ENCODE measurements around the gene HNRNPR. TPM values are rescaled to one million over a fixed set of nuclear protein-coding genes. Genes with fewer than 3 reads are reported as not detected.

HNRNPR gene
- polyA plus RNA-seq, 1 donor (not counting 4 experiments of a cell fraction or from before 2014, with no cell fraction given): 169 TPM

DNA sequence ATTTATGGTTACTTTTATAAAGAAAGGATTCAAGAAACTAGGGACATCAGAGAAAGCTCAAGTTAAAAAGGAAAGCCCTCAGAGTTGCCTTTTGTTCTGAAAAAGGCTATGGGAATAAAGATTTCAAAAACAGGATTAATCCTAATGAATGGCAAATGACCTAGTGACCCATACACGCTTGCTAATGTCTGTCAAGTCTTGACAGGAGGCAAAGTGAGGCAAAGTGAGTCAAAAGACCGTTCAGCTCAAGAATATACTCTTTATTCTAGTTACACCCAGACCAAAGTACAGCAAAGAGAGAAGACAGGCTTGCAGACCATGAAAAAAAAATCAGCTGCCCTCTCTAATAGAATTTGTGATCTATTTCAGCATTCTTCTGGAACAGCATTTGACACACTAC lies 22.1 kb upstream of the HNRNPR start:
- H3K27me3 ChIP-seq (ENCODE audit: control insufficient read depth, extremely low read depth, insufficient read depth, low read length): no peaks in the 10 kb centered on the region
- FAIRE-seq (no peak), DNase-seq (ENCODE audit: low read depth, low spot score) (no peak)
- no peaks in the 10 kb centered on the region for H4K20me1 ChIP-seq (ENCODE audit: control insufficient read depth, extremely low read depth, insufficient read depth, low read length)
- peak overlapping the region; percentile 97 for H3K27ac ChIP-seq (ENCODE audit: control insufficient read depth, insufficient read depth, low read length)
- peaks cover 18 to 24% of the 10 kb centered on the region in 2 experiments for H3K36me3 ChIP-seq (ENCODE audit: control insufficient read depth in 2 of 2, extremely low read depth in 1 of 2, insufficient read depth in 2 of 2, low read length in 2 of 2)
- no peak for TF ChIP-seq CTCF (optimal IDR thresholded peaks at IDR 0.05 in 1 of 3, IDR thresholded peaks at IDR 0.05 in 1 of 3, conservative IDR thresholded peaks at IDR 0.05 in 1 of 3; ENCODE audit: extremely low read depth in 1 of 3, insufficient read depth in 2 of 3, low read length in 3 of 3)
- no peak for TF ChIP-seq EZH2 (IDR thresholded peaks at IDR 0.05; ENCODE audit: low read length)
- H2AFZ ChIP-seq (ENCODE audit: control insufficient read depth, low read length): no peak overlapping the region
- peaks cover 34% of the 10 kb centered on the region for H3K4me1 ChIP-seq (ENCODE audit: control insufficient read depth, extremely low read depth, insufficient read depth, low read length)
- H3K9ac ChIP-seq (ENCODE audit: control insufficient read depth, extremely low read depth, insufficient read depth, low read length): peak overlapping the region; percentile 97
- peak overlapping the region; percentile 73 to 100 (median 94) for H3K4me3 ChIP-seq (ENCODE audit: control insufficient read depth in 2 of 3, extremely low read depth in 1 of 3, insufficient read depth in 2 of 3, low read depth in 1 of 3, low read length in 3 of 3)
- H3K9me3 ChIP-seq (ENCODE audit: control insufficient read depth, low read depth, low read length): peaks cover 28% of the 10 kb centered on the region
- dilution Hi-C loops (cut with MboI; ENCODE audit: extremely low pct_ligation_motif_present, low sequenced_read_pairs): no loop called here
- peak overlapping the region; percentile 87 for H3K4me2 ChIP-seq (ENCODE audit: control insufficient read depth, extremely low read depth, insufficient read depth, low read depth, low read length)
- peaks cover 3% of the 10 kb centered on the region for H3K9me1 ChIP-seq (ENCODE audit: control insufficient read depth, extremely low read depth, insufficient read depth, low read length)
- H3K79me2 ChIP-seq (ENCODE audit: control insufficient read depth, insufficient read depth, low read length): peaks cover 22% of the 10 kb centered on the region

DNA sequence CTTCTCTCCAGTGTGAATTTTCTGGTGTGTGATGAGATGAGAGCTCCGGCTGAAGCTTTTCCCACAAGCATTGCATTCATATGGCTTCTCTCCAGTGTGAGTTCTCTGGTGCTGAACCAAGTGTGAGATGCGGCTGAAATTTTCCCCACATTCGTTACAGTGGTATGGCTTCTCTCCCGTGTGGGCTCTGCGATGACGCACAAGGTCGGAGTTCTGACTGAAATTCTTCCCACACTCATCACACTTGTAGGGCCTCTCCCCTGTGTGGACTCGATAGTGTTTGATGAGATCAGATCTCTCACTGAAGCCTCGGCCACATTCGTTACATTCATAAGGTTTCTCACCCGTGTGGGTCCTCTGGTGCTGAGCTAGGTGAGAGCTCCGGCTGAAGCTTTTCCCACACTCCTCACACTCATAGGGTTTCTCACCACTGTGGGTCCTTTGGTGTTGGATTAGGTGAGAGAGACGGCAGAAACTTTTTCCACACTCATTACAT lies 18.2 kb upstream of the HNRNPR start:
- H3K27me3 ChIP-seq (ENCODE audit: control insufficient read depth, extremely low read depth, insufficient read depth, low read length): no peaks in the 10 kb centered on the region
- no peak overlapping the region for H3K9ac ChIP-seq (ENCODE audit: control insufficient read depth, extremely low read depth, insufficient read depth, low read length)
- H3K79me2 ChIP-seq (ENCODE audit: control insufficient read depth, insufficient read depth, low read length): peaks cover 9% of the 10 kb centered on the region
- peak overlapping the region in 1 of 3 experiments; percentile 8 for H3K4me3 ChIP-seq (ENCODE audit: control insufficient read depth in 2 of 3, extremely low read depth in 1 of 3, insufficient read depth in 2 of 3, low read depth in 1 of 3, low read length in 3 of 3)
- no peak overlapping the region for H2AFZ ChIP-seq (ENCODE audit: control insufficient read depth, low read length)
- no peak for FAIRE-seq
- DNase-seq (ENCODE audit: low read depth, low spot score): no peak
- TF ChIP-seq EZH2 (IDR thresholded peaks at IDR 0.05; ENCODE audit: low read length) (no peak), CTCF (optimal IDR thresholded peaks at IDR 0.05 in 1 of 3, IDR thresholded peaks at IDR 0.05 in 1 of 3, conservative IDR thresholded peaks at IDR 0.05 in 1 of 3; ENCODE audit: extremely low read depth in 1 of 3, insufficient read depth in 2 of 3, low read length in 3 of 3) (no peak)
- dilution Hi-C loops (cut with MboI; ENCODE audit: extremely low pct_ligation_motif_present, low sequenced_read_pairs): no loop called here
- peaks cover 15% of the 10 kb centered on the region for H3K4me1 ChIP-seq (ENCODE audit: control insufficient read depth, extremely low read depth, insufficient read depth, low read length)
- peaks cover 24 to 31% of the 10 kb centered on the region in 2 experiments for H3K36me3 ChIP-seq (ENCODE audit: control insufficient read depth in 2 of 2, extremely low read depth in 1 of 2, insufficient read depth in 2 of 2, low read length in 2 of 2)
- no peak overlapping the region for H3K27ac ChIP-seq (ENCODE audit: control insufficient read depth, insufficient read depth, low read length)
- peaks cover 43% of the 10 kb centered on the region for H3K9me3 ChIP-seq (ENCODE audit: control insufficient read depth, low read depth, low read length)
- no peak overlapping the region for H3K4me2 ChIP-seq (ENCODE audit: control insufficient read depth, extremely low read depth, insufficient read depth, low read depth, low read length)
- no peaks in the 10 kb centered on the region for H3K9me1 ChIP-seq (ENCODE audit: control insufficient read depth, extremely low read depth, insufficient read depth, low read length)
- no peaks in the 10 kb centered on the region for H4K20me1 ChIP-seq (ENCODE audit: control insufficient read depth, extremely low read depth, insufficient read depth, low read length)
